Measurements from ENCODE around the gene DGKH. TPM values are rescaled to one million over a fixed set of nuclear protein-coding genes. Genes with fewer than 3 reads are reported as not detected.
"Not testable (repeated sequence)": the region's sequence is repeated elsewhere in the genome, so short reads cannot be mapped to it uniquely, and the experiment has no call there.

Gene DGKH
- total RNA-seq, 1 donor from 2014 or later, result 14.5 TPM

GRCh38 chr13:42137856-42138537, 89.5 kb downstream of the DGKH start:
- Mint-ChIP-seq H3K27ac (ENCODE audit: unreplicated experiment) (no peak overlapping the region), H3K9me3 (ENCODE audit: unreplicated experiment) (no peaks in the 10 kb centered on the region), H3K36me3 (ENCODE audit: unreplicated experiment) (peaks cover 11% of the 10 kb centered on the region), H3K27me3 (ENCODE audit: unreplicated experiment) (no peaks in the 10 kb centered on the region), H3K4me3 (ENCODE audit: unreplicated experiment) (no peak overlapping the region), H3K4me1 (ENCODE audit: unreplicated experiment) (peaks cover 12% of the 10 kb centered on the region)
- no peak for DNase-seq (ENCODE audit: extremely low spot score, unreplicated experiment)
- no peak for TF ChIP-seq CTCF (IDR thresholded peaks at IDR 0.05)

GRCh38 chr13:42140494-42140893, 92.0 kb downstream of the DGKH start:
- no peak for TF ChIP-seq CTCF (IDR thresholded peaks at IDR 0.05)

GRCh38 chr13:42141052-42141451, 92.6 kb downstream of the DGKH start:
- not testable (repeated sequence) for H3K27me3 Mint-ChIP-seq (ENCODE audit: unreplicated experiment); H3K27ac Mint-ChIP-seq (ENCODE audit: unreplicated experiment); H3K9me3 Mint-ChIP-seq (ENCODE audit: unreplicated experiment); H3K4me1 Mint-ChIP-seq (ENCODE audit: unreplicated experiment); H3K4me3 Mint-ChIP-seq (ENCODE audit: unreplicated experiment); H3K36me3 Mint-ChIP-seq (ENCODE audit: unreplicated experiment); DNase-seq (ENCODE audit: extremely low spot score, unreplicated experiment)

More at GRCh38 chr13:42140494-42140893, 92.0 kb downstream of the DGKH start:
- Mint-ChIP-seq H3K36me3 (ENCODE audit: unreplicated experiment) (peaks cover 8% of the 10 kb centered on the region), H3K9me3 (ENCODE audit: unreplicated experiment) (no peaks in the 10 kb centered on the region), H3K27me3 (ENCODE audit: unreplicated experiment) (no peaks in the 10 kb centered on the region), H3K4me1 (ENCODE audit: unreplicated experiment) (no peaks in the 10 kb centered on the region), H3K27ac (ENCODE audit: unreplicated experiment) (no peak overlapping the region), H3K4me3 (ENCODE audit: unreplicated experiment) (no peak overlapping the region)
- no peak for DNase-seq (ENCODE audit: extremely low spot score, unreplicated experiment)

GRCh38 chr13:42146359-42146758, 97.9 kb downstream of the DGKH start:
- peaks cover 4% of the 10 kb centered on the region for H3K36me3 Mint-ChIP-seq (ENCODE audit: unreplicated experiment)
- TF ChIP-seq CTCF (IDR thresholded peaks at IDR 0.05), result no peak
- DNase-seq (ENCODE audit: extremely low spot score, unreplicated experiment), result no peak
- no peak overlapping the region for H3K27ac Mint-ChIP-seq (ENCODE audit: unreplicated experiment)
- H3K27me3 Mint-ChIP-seq (ENCODE audit: unreplicated experiment), result no peaks in the 10 kb centered on the region
- no peaks in the 10 kb centered on the region for H3K9me3 Mint-ChIP-seq (ENCODE audit: unreplicated experiment)
- H3K4me1 Mint-ChIP-seq (ENCODE audit: unreplicated experiment), result peaks cover 3% of the 10 kb centered on the region
- no peak overlapping the region for H3K4me3 Mint-ChIP-seq (ENCODE audit: unreplicated experiment)

- H3K4me3 Mint-ChIP-seq (ENCODE audit: unreplicated experiment), result no peak overlapping the region
- no peaks in the 10 kb centered on the region for H3K27me3 Mint-ChIP-seq (ENCODE audit: unreplicated experiment)
- H3K9me3 Mint-ChIP-seq (ENCODE audit: unreplicated experiment), result no peaks in the 10 kb centered on the region
- peaks cover 10% of the 10 kb centered on the region for H3K4me1 Mint-ChIP-seq (ENCODE audit: unreplicated experiment)
- TF ChIP-seq CTCF (IDR thresholded peaks at IDR 0.05), result no peak
- H3K36me3 Mint-ChIP-seq (ENCODE audit: unreplicated experiment), result peaks cover 2% of the 10 kb centered on the region
- no peak for DNase-seq (ENCODE audit: extremely low spot score, unreplicated experiment)
- H3K27ac Mint-ChIP-seq (ENCODE audit: unreplicated experiment), result no peak overlapping the region
Measured at GRCh38 chr13:42148538-42148937, 100.1 kb downstream of the DGKH start.
